Forelimb muscle (tissue), 1 donor: ENCODE data around the gene JAKMIP2. TPM values are rescaled to one million over a fixed set of nuclear protein-coding genes. Genes with fewer than 3 reads are reported as not detected.

Experiments
- DNase-seq: peaks from one replicate; pipeline ENCODE4 v3.0.0-alpha.2; 2013; ENCODE audit warnings: low read depth
- polyA plus RNA-seq: library from polyadenylated mRNA; unstranded; fragments of 120-200 nt; gene quantifications from one replicate; pipeline ENCODE4 v1.2.1, GENCODE V29; 2013; ENCODE audit not compliant: insufficient read length

JAKMIP2 gene
- polyA plus RNA-seq, 1 donor = 1.4 TPM

DNA sequence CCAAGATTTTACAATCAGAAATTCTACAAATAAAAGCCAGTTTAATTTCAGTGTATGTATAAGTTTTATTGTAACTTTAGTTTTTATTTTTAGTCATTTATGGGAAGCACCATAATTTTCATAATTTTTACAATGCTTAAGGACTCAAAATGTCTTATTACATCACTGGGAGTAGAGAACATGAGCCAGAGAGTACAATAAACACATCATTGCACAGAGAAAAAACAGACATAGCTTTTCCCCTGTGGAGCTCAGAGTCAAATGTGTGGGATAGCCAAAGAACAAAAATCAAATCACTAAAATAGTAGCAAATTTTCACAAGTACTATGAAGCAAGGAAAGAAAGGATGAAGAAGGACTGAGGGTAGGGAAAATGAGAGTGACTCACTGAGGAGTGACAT, 5.5 kb upstream of the JAKMIP2 start:
- DNase-seq = no peak

DNA sequence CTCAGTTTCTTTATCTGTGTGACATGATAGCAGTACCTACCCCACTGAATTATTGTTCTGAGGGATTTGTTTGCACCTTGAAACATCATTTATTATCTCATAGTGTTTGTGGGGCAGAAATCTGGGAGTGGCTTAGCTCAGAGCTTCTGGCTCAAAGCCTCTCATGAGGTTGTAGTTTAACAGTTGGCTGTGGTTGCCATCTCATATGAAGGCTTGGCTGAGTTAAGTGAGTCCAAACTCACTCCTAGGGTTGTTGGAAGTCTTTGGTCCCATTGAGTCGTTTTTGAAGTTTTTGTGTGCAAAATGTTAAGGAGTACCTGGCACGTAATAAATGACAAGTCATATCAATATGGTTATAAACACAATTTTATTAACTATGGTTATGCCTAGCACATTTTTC, 3.6 kb upstream of the JAKMIP2 start:
- no peak for DNase-seq

DNA sequence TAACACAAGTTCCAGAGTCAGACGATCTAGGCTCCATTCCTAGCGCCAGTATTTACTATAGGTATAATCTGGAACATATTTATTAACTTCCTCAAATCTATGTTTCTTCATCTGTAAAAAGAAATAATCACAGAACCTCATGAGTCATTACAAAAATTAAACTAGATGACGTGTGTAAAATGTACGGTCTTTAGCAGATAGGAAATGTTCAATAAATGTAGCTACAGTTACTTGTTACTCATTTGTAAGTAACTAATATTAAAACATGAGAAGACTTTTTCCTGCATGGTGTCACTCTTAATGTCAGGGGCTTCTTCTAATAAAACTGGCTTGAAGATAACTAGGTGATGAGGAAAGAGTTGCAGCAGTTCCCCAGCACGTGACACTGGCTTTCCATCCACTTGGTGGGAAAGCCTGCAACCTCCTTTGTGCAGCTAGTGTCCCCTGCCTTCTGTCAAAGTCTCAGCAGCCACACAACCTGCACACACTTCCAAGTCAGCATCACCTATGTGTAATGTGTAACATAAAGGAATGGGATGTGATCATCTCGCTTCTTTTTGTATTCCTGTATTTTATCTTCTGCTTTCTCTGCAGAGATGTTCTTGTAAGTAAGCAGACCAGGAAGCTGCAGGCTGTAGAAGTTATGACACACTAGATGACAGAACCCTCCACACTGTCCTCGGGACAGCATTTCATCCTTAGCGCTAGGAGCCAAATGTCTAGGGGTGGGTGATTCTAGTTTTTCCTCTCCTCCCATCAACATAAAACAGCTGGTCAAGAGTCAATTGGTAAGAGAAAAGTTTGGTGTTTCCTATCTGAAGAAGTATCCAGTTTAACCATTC, 1.8 kb upstream of the JAKMIP2 start:
- DNase-seq = no peak

DNA sequence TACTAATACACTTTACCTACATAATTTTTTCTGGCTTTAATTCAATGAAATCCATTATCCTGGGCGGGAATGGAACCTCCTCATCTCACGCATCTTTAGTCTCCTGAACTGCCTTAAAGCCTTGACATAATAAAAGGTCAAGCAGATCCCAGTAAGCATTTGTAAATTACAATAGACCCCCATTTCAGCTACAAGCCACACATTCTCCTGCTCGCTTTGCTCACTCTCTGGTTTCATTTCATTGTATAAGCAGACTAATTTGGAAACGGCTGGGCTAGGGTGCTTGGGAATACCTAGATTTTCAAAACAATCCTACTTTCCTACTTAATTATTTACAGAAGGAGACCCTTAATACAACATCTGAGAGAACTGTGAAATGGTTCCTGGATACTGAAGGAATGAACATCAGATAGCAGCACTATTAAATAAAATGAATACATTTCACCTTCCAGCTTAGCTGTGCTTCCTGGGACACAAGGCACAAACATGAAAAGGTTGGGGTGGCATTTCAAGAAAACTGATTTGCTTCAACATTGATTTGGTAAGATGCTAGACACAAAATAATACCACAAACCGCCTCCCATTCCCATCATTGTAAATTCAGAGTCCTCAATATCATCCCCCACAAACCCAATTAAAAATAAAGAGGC, 1.5 kb downstream of the JAKMIP2 start:
- no peak for DNase-seq

DNA sequence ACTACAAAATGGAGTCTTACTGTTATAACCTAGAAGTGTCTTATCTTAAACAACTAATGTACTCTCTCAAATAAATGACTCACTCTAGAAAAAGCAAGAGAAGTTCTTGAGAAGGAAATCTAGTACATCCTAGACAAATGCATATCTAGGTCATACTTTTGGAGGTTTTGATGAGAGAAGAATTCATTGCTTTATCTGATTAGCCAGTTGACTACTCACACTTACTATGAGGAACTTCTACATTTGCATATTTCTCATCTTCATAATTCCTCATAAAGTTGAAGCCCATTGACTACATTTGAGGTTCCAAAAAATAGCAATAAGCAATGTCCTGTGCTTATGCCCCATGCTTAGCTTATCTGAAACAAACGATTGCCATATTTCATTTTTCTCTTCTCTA, 2.8 kb downstream of the JAKMIP2 start:
- DNase-seq = no peak

DNA sequence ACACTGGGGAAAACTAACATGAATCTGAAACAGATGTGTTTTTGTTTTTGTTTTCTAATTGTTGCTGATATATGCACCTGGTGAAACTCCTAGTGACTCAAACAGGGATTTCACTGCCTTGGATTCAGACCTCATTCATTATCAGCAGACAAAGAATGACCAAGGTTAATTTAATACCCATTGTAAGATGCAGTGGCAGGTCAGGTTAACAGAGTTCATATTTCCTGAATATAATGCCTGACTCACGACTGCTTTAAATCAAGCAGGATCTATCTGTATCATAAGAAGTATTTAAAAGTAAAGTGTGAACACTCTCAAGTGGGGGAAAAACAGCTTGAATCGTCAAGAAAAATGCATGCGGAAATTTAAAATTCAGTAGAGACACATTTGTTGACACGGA, 5.5 kb downstream of the JAKMIP2 start:
- no peak for DNase-seq

DNA sequence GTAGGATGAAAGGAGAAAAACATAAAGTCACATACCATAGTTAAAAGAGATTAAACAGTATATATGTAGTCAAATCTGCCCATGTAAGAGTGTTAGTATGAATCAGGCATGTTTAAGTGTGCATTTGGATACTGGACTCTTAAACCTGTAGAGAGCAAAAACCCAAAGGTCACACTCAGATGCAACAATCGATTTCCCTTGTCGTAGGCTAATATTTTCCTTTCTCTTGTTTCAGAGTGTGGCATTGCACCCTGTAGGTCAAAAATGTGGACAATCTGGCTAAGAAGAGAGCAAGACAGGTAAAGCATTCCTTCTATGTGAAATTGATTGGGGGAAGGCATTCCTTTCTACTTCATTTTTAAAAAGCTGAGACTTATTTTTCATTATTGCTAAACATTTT, 8.9 kb downstream of the JAKMIP2 start:
- DNase-seq = no peak

DNA sequence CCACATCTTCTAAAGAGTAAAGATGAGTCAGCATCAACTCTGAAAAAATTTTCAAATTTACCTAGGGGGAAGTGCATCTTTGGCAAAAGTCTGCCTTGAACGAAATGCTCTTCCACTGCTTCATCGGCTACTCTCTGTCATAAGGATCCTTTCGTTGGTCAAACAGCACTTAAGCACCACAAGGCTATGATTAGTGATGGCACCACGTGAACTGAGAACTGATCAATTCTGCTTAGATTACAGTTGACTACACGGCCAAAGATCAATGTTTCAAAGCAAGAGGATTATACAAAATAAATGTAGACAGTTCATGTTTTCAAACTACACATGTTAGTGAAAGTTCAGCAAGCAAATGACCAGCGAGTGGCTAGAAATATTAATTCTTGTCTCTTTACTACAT, 9.4 kb downstream of the JAKMIP2 start:
- no peak for DNase-seq

DNA sequence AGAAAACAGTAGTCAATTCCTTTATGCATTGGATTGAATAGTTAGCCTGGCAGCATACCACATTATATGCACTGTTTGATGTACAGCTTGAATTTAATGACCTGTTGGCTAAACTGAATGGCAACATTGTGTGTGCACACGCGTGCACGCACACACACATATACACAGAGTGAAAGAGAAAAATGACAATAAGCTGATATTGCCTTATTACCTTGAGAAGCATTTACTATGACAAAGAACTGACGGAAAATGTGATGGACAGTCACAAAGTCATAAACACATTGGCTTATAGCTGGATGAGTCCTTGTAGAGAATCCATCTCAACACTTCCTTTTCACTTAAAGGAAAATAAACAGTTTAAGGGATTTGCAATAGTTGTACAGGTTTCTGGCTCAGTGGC, 15.5 kb downstream of the JAKMIP2 start:
- no peak for DNase-seq

DNA sequence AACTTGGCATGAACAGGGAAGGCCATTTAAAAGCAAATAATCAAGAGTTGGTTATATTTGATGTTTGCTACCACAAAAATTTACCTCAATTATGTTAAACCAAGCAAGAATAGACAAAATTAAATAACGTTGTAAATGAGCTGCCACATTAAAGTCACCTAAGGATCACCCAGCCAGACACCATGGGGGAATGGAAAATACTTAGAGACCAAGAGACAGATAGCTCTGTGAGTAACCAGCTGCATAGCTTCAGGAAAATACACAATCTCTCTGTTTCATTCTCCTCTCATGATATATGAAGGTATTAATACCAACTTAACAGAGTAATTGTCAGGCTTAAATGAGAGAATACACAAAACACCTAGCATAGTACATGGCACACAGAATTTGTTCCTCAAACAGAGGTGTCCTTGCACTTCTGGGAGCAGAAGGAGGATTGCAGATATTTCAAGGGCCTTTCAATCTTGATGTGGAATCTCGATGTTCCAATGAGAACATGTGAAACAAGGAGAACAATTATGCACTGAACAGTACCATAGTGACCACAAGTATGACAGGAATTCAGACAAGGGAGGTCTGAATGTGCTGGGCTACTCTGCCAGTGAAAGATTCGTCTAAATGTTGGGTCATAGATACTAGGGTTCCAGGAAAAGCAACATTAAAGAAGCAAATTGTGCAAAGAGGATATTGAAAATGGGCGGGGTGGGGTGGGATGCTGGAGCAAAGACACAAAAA, 18.6 kb downstream of the JAKMIP2 start:
- DNase-seq = no peak

DNA sequence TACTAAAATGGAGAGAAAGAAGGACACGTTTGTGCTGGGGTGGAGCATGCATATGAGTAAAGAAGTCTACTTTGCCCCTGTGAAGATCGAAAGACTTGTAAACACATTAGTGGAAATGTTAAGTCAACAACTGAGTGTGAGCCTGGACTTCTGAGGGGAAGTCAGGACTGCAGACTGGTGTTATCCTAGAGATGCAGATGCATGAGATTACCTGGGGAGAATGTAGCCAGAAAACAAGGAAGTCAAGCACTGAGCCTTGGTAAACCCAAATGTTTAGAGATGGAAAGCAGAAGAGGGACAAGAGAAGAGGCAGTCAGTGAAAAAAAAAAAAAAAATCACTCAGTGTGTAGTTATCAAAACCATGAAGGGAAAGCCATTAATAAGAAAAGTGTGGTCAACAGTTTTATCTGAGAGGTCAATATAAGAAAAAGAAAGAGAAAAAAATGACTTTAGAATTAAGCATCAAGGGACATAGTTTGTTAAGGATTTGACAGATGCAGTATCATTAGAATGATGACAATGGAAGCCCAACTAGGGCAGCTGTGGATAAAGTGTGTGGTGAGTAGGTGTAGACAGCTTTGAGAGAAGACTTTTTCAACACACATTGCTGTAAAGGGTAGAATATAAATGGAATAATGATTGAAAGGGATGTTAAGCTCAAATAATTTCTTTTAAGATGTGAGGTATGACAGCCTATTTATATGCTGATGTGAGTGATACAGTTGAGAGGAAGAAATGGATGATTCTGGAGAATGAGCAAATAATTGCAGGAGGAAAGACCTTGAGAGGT, 22.2 kb downstream of the JAKMIP2 start:
- DNase-seq = no peak

DNA sequence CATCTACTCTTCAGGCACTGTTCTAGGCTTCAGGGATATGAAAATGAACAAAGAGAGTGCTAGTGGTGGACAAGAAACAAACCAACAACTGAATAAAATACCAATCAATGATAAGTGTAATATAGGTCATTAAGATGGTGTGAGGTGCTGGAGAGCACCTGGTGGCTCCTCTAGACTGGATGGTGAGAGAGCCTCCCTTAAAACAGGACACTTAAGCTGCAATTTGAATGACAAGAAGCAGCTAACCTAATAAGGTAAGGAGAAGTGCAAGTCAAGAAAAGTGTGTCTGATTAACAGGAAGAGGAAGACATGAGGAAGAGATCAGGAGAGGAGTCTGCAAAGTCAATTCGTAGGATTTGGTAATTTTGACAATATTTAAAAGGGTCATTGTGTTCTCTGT, 23.1 kb downstream of the JAKMIP2 start:
- DNase-seq = no peak

DNA sequence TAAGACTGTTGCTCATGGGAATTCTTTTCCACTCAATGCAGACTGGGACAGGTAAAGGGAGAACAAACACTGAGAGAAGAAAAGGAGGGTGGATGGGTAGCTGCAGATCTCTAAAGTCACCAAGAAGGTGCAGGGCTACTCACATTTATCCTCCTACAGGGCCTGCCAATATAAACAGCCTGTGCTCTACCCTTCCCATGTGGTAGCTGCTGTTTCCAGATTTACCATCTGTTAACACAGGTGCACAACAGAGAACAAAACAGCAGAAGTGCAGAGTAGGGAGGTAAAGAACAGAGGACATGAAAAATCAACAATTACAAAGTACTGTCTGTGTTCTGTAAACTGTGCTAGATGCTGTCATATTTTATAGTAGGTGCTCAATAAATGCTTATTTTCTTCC, 26.0 kb downstream of the JAKMIP2 start:
- no peak for DNase-seq

DNA sequence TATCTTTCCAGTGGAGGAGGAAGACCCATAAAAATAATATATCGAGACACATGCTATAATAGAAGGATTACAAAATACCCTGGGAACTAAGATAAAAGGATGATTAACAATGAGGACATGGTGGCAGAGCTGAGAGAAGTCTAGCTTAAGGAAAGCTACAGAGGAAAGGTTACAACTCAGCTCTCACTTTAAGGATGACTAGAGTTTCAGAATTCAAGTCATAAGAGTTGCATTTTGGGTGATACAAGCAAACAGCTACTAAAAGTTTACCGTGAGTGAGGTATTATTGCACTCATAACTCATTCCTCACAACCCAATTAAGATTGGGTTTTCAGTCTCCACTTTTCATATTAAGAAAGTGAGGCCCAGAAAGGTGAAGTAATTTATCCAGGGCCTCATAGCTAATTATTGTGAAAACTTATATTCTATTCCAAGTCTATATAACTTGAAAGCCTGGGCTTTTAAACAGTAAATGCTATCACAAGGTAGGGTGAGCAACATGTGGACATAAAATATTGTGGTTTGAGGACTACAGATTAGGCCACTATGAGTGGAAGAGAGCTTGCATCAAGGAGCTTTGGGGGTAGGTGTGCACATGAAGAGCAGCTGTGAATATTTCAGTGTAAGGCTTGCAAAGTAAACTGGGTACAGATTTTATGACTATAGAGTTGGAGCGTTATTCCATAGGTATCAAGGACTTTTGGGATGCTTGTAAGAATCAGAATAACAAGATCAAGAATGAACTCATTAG, 28.0 kb downstream of the JAKMIP2 start:
- DNase-seq = no peak

DNA sequence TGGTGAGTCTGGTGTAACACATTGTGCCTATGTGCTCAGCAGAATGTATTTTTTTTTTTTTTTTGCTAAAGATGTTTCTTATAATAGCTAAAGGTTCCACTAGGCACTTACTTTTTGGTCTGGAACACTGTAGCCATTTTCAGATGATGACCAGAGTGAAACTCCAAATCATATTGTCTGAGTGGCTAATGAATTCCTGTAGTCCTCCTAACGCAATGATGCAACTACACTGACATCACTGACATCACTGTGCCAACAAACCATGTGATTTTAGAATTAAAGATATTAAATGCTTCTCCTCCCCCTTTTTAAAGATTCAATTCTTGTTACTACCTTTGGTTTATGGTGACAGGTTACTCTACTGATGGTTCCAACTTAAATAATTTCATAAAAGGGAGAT, 28.8 kb downstream of the JAKMIP2 start:
- no peak for DNase-seq

DNA sequence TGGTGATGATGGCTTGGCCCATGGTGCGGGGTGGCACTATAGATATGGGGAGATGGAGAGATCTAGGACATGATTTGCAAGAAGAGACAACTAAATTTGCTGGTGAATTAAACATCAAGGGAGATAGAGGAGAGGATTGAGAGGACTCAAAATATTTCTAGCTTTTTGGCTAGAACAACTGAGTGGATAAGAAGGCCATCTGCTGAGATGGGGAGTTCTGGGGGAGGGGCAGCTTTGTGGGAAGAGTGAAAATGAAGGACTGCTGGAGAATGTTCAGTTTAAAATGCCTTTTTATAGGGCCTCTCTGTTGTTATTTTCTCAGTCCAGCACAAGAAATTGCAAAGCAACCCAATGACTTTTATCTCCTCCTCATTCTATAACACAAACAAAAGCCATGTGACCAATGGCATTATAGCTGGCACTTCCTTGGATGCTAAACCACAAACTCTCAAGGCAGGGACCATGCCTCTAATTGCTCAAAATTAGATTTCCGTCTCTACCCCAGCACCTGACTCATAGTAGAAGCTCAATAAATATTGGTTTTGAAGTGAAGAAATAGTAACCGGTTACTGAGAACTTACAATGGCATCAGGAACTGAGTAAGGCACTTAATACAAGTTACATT, 29.8 kb downstream of the JAKMIP2 start:
- DNase-seq = no peak

DNA sequence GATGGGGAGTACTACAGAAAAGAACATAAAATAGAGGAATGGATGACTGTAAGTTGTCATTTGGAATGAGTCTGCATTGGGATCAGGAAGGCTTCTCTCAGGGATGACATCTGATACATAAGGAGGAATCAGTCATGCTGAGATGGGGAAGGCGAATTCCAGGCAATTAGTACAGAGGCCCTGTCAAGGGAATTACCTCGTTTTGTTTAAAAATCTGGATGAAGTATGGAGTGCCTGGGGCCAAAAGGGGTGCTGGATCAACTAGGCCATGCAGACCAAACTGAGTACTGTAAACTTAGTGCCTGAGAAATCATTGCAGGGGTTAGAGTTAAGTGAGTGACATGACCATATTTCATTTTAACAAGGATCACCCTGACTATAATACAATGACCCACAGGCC, 30.5 kb downstream of the JAKMIP2 start:
- no peak for DNase-seq

DNA sequence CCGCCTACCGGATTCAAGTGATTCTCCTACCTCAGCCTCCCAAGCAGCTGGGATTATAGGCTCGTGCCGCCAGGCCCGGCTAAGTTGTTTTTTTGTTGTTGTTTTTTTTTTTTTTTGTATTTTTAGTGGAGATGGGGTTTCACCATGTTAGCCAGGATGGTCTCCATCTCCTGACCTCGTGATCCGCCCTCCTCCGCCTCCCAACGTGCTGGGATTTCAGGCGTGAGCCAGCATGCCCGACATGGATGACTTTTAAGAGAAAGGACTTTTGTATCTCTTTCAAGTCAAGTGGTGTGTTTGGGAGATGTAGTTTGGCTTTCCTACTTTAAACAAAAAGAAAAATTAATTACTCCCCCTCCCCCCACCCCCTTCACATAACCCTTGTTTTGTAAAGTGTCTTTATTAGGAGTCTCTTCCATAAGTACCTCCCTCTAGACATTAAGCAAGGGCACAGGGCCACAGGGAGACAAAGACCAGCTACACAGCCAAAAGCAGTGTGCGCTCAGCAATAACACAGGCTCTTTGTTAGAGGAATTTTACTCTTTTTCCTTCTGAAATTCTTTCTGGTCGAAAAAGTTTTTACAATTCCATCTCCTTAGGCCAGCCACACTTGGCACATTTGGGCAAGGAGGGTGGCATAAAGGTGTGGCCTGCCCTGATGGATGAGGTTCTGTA, 31.2 kb downstream of the JAKMIP2 start:
- DNase-seq = no peak

DNA sequence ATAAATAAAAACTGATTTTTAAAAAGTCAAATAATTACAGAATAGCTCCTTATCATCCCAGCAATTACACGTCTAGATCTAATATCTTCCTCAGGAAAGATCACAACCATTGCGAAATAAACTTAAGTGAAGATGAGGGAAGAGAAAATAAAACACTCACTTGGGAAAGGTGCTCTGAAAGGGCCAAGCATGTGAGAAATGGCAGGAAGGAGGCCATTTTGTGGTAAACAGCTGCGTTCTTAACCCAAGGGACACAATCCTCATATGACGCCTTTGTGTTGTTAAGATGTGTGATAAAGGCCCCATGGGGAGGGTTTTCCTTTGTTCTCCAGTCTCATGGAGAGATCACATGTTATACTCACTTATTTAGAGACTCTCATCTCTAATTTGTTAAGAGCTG, 32.5 kb downstream of the JAKMIP2 start:
- no peak for DNase-seq

DNA sequence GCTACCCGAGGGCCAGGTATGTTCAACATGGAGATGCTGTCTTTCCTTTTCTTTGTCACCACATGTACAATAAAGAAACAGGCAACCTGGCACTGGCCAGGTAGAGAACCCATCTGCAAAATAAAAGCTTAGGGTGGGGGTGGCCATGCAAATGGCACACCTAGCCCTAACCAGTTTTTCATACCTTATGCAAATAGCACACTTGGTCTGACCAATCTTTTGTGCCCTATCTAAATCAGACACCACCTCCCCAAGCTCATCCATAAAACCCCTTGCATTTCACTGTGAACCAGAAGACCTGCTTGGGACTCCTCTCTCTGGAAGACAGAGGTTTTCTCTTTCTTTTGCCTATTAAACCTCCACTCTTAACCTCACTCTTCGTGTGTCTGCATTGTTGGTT, 33.9 kb downstream of the JAKMIP2 start:
- no peak for DNase-seq
